ELF-1 (cell line): ENCODE results near the gene TMEM250.

Experiments
- DNase-seq: peaks from one replicate; pipeline ENCODE4 v3.0.0-alpha.2; 2016; ENCODE audit warnings: low read depth, low spot score

The TMEM250 gene

DNA sequence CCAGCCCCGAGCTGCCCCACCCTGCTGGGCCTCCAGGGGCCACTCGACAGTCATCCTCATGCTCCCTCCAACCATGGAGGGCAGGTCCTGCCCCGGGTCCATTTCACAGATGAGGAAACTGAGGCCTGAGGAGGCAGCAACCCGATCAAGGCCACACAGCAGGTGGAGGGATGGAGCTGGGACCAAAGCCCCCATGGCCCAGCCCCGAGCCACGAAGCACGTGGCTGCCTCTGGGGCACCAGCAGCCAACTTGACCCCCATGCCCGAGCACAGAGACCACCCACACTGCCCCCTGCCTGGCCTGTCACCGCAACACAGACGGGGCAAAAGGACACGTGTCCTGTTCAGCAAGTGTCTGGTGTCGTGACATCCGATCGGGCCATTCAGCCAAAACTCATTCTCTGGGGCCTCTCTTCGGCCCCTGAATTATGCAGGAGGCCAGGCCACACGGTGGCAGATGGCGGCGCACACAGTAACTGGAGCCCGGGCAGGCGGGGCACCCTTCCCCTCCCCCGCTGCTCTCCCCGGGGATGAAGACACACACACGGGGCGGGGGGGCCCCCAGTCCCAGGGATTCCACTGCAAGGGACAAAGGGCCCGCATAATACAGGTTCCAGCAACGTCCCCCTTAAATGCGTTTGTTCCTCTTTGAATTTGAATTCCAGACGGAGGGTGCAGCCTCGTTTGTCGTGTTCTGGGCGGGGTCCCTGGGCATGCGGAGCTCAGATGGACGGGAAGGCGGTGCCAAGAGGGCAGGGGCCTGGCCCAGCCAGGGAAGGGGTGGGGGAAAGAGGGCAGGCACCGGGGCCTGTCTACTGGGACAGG, 29.4 kb upstream of the TMEM250 start:
- DNase-seq: no peak

- no peak for DNase-seq
Observed at GRCh38 chr9:136147038-136147889, 28.6 kb upstream of the TMEM250 start.

DNA sequence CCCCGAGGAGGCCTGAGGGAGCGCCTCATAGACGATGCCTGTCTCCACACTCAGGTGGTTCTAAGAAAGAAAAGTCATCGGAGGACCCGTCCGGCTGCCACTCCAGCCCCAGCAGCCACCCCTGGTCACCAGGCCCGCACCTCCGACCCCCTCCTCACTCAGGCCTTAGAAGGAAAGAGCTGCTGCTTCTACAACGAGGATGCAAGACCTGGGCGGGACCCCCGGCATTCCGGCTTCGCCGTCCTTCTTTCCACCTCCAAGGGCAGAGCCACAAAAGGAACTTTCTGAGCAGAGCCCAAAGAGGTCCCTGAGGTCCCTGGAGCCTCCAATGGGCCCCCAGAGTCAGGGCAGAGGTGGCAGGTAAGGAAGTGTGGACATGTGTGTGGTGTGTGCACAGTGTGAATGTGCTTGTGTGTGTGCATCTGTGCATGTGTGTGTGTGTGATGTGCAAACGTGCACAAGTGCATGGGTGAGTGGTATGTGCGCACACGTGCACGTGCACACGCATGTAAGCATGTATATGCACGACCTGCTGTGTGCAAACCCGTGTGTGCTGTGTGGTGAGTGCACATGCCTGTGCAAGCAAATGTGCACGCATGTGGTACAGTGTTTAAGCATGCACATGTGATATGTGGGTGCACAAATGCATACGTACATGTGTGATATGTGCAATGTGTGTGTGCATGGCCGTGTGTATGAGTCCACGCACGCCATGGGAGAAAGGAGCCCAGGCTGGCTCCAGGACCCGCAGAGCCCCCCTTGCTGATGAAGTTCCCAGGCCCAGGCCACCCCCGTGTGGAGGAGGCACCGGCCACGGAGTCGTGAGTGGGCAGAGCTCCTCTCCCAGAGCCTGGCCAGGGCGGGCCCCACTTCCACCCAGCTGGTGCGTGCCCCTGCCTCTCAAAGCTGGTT, 27.7 kb upstream of the TMEM250 start:
- DNase-seq: no peak

DNA sequence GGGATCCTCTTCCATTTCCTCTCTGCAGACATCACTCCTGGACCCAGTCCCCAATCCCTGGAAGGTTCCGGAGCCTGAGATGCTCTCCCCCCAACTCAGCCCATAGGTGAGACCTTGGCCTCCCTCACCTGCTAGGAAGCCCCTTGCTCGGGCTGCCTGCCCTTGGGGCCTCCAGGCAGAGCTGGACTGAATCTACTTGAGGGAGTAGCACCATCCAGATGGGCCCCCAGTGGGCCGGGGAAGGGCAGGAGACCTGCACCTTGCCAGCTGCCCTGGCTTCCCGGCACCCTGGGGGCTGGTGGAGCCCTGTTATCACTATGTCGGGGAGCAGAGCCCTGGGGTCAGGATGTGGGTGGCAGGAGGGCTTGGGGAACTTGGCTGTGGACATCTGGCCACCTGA, 26.9 kb upstream of the TMEM250 start:
- no peak for DNase-seq

DNA sequence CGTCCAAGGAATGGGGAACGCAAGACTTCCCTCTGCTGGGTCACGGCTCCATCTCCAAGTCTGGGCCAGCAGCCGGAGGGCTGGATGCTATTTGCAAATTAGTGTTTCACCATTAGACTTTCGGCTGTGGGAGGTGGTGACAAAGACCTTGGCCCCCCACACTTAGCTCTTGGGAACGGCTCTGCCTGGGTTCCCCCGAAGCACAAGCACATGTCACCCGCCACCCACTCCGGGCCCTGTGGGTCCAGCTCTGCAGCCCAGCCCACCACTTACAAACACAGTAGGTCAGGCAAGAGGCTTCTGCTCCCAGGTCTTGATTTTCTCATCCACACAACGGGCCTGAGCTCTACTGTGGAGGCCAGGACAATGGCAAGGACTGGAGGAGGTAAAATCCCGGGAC, 25.8 kb upstream of the TMEM250 start:
- DNase-seq: no peak

DNA sequence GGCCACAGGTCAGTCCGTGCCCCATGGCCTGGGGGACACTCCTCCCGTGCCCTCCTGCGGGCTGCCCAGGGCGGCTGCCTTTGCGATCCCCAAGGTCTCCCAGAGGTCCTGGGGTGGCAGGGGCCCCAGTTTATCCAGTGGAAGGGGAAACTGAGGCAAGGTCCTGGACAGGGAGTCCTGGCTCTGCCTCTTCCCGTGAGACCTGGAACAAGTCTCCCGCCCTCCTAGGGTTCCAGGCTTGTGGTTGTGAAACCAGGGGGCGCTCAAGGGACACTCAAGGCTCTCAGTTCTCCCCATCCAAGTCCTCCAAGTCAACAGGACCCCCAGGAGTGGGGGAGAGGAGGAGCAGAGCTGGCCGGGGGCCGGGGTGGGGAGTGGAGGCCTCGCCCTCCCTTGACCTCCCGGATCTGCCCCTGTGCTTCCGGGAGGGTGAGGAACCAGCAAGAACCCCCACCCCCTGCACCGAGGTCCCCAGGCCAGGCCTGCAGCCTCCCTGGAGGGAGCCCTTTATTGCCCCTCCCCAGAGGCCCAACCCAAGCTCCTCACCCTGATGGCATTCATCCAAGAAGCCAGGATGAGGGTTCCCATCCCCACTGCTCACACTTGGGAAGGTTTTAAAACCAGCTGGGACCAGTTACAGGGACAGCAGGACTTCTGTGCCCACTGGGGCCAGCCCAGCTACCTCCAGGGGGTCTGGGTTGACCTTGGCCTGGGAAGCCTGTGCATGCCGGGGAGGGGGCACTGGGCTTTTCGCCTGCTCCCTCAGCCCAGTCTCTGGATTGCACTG, 24.7 kb upstream of the TMEM250 start:
- DNase-seq: peak; percentile 78

DNA sequence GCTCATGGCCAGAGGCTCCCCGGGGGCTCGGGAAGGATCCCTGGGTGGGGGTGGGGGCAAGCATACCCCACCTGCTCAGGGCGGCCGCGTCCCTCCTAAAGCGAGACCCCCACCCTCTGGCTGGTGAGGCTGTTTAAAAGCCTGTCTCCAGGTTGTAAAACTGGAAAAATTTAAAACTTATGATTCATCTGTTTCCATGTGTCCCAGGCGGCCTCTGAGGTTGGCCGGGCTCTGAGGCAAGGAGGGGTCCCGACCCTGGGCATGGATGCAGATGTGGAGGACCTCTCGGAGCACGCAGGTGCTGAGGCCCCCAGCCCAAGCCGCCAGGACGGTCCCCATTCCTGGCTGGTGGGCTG, 24.2 kb upstream of the TMEM250 start:
- no peak for DNase-seq

GRCh38 chr9:136142414-136142796, 23.7 kb upstream of the TMEM250 start:
- DNase-seq: no peak

DNA sequence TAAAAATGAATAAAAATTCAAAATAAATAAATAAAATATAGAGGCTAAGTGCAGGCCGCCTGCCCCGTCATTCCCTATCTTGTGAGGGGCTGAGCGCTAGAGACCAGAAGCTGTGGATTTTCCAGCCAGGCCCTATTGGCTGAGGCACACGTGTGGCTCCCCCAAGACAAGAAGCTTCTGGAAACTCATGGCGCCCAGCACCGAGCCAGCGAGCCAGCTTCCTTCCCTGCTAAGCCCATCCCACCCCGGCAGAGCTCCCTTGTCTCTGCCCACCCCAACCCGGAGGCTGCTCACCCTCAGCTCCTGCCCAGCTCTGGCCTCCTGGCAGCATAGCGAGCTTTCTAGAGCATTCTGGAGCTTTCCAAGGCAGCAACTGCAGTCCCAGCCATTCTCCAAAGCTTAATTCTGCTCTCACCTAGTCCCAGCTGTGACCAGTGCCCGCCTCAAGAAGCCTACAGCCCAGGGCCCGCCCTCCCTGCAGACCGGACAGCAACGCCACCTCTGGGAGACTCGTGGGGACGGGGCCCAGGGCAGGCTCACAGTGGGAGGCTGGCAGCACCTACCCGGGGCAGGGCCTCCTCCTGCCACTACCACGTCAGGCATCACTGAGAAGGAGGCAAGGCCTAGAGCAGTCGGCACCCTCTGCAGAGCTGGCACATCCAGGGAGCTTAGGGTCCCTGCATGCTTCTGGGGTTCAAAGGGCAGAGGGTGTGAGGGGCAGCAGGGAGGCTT, 23.2 kb upstream of the TMEM250 start:
- no peak for DNase-seq

GRCh38 chr9:136140966-136141365, 22.3 kb upstream of the TMEM250 start:
- no peak for DNase-seq

DNA sequence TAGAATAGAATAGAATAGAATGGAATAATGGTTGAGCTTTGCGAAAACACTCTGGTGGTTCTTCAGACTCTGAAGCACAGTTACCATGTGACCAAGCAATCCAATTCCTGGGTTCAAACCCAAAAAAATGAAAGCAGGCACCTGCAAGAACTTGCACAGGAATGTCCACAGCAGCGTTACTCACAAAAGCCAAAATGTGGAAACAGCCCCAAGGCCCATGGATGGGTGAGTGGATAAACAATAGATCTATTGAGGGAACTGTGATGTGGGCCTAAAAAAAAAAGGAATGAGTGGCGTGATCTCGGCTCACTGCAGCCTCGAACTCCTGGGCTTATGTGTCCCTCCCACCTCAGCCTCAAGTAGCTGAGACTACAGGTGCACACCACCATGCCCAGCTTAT, 21.4 kb upstream of the TMEM250 start:
- no peak for DNase-seq

DNA sequence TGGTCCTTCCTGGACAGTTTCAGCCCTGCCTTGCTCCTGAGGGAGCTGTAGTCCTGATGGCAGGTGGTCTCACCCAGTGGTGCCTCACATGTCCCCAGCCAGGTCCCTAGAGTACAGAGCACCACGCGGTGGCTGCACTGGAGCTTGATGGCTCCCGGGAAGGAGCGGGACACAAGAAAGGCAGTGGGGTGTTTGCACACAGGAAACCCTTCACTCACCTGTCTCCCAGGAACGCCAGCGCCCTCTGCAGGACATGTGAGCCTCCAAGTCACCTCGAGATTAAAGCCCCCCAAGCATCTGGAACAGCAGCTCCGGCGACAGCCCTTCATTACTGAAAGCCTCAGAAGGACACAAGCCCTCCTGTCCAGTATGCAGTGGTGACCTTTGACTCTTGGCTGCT, 19.9 kb upstream of the TMEM250 start:
- peak; percentile 80 for DNase-seq

GRCh38 chr9:136137321-136138265, 18.9 kb upstream of the TMEM250 start:
- DNase-seq: no peak

DNA sequence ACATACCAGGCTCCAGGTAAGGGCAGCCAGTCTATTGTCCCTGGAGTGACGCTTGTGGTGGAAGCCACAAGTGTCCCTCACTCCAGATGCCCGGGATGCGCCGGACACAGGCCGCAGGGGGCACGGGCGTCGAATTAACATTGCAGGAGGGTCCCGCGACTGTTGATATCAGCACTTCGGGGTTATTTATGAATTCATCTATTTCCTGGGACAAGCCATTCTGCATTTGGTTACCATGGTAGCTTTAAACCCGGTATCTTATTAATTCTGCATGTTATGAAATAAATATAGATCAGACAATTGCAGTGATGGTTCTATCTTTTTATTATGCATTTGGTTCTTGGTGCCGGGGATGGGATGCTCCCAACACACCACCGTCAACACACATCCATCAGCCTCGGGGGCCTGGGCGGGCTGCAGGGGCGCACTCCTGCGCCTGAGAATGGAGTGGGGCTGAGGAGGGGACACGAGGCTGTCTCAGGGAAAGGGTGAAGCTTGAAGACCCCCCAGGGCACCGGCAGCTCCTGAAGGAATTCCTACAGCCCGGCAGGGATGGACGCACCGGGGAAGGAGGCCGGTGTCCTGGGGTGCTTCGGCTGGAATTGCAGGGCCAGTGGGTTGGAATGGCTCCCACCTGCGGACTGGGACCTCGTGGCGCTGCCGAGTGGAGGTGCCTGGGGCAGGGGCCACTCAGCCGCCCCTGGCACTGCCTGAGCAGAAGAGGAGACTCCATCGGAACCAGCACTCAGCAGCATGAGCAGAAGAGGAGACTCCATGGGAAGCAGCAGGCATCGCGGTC, 17.7 kb upstream of the TMEM250 start:
- DNase-seq: no peak

DNA sequence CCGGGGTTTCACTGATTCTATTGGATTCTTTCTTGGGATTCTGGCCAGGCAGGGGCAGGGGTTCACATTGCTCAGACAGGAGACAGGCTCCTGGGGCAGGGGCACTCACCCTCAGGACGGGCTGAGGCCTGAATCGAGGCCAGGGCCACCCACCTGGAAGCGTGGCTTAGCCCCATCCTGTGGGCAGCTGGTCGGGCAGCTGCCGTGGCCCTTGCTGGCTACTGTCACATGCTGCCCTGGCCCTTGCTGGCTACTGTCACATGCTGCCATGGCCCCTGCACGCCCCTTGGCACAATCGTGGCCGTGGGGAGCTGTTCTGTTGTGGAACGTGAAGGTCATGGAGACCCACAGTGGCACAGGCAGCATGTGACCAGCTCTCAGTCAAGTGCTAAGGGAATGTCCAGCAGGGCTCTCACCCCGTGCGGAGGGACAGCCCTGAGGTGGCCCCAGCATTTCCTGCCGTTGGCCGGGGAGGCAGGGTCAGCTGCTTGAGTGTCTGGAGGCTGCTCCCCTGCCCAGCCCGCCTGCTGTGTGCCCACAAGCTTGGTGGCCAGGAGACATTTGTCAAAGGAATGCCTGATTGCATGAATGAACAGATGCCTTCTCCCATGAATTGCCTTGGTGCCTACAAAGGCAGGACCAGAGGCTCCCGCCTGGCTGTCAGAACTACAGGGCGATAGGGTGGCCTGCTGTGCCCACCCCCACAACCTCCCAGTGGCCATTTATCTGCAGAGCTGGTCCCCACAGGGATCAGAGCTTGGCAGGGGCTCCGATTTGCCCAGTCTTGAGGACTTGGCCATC, 16.9 kb upstream of the TMEM250 start:
- no peak for DNase-seq

DNA sequence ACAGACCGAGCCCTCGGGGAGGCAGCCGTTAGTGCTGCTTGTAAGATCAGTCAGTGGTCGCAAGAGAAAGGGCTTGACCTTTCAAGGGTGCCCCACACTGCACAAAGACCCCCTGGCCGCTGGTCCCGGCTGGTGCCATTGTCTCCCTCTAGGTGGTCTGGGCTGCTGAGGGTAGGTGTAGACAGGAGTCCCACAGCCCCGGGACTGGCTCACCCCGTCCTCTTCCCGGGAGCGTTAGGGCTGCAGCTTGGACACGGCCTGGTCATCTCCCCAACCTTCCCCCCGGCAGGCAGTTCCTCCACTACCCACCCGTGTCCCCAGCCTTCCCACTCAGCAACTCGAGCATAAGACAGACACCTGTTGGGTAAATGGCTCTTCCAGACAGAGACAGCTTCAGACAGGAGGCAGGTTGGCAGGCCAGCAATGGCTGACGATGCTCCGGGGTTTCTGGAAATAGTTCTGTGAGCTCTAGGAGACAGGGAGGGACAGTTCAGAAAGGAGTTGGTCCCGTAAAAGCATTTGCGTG, 15.3 kb upstream of the TMEM250 start:
- DNase-seq: peak; percentile 32

DNA sequence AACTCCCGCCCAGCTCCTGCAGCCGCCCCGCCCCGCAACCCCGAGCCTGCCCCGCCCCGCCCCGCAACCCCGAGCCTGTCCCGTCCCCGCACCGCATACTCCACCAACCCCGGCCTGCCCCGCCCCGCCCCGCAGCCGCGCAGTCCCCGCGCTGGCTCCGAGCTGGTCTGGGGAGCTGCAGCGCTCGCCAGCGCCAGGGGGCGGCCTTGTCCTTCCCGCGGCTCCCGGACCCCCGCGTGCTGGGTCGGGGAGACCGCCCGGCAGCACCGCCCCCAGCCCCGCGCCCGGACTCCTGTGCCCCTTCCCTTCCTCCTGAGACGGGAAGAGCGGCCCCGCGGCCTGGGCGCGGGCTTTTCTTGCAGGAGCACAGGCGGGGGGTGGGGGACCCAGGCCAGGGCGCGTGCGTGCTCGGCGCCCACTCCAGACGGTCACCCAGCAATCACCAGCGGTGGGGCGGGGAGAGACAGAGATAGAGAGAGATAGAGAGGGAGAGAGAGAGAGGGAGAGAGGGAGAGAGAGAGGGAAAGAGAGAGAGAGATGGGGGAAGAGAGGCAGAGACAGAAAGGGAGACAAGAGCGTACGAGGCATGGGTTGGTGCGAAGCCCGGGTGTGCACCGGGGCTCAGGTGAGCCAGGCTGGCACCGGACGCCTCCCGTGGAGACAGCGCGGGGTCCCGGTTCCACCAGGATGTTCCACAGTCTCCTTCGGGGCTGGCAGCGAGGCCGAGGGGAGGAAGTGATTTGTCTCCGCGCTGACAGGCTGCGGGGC, 14.7 kb upstream of the TMEM250 start:
- peak; percentile 46 for DNase-seq
